ENCODE data around the gene CUBN.
"Not testable (repeated sequence)": the region's sequence is repeated elsewhere in the genome, so short reads cannot be mapped to it uniquely, and the experiment has no call there.

The CUBN gene

GRCh38 chr10:16853809-16854208 lies 275.8 kb downstream of the CUBN start:
- no peak for DNase-seq

- no peak for DNase-seq
Measured at GRCh38 chr10:16853201-16853600, 276.4 kb downstream of the CUBN start.

GRCh38 chr10:16852624-16853023 lies 277.0 kb downstream of the CUBN start:
- DNase-seq = no peak

DNA sequence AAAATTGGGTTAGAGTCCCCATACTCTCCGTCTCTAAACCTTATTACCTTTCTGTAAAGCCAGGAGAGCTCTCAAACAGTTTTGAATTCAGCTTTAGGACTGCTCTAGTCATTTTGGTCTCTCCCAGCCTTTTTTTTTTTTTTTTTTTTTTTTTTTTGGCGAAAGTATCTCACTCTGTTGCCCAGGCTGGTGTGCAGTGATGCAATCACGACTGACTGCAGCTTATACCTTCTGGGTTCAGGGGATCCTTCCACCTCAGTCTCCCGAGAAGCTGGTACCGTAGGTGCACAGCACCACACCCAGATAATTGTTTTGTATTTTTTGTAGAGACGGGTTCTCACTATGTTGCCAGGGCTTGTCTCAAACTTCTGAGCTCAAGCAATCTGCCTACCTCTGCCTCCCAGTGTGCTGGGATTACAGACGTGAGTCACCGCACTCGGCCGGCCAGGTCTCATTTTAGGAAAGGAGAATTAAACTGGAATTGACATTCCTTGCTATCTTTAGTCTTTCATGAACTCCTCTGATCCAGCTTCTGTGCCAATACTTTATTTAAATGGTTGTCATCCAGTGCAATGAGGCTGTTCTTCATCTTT lies 281.0 kb downstream of the CUBN start:
- DNase-seq = no peak

- no peak for DNase-seq
Measured at GRCh38 chr10:16847644-16848043, 282.0 kb downstream of the CUBN start.

GRCh38 chr10:16845248-16845647 lies 284.4 kb downstream of the CUBN start:
- DNase-seq = no peak

DNA sequence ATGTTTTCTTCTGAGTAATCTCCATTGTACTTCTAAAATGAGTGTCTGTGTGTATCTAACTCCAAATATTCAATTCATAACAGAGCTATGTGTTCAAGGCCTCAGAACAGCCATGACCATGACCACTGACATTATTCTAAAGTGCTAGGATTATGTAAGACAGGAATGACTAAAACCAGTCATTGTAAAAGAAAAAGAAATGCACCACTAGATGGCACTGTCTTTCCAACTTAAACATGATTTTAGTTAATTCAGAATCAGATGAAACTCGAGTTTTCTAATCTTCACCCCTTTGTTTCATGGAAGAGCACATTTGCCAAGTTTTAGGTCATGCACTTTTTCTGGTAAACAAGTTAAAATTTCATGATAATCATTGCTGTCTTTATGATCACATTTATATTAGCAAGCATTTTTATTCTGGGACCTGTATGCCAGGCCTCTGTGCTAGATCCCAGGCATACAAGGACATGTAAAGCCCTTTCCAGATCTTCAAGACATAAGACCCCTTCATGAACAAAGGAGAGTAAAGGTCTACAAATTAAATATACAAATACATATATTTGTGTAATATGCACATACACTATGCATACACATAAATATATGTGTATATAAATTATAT lies 286.2 kb downstream of the CUBN start:
- DNase-seq = peak; percentile 47

GRCh38 chr10:16835228-16835627 lies 294.4 kb downstream of the CUBN start:
- no peak for DNase-seq

GRCh38 chr10:16832351-16833080 lies 297.1 kb downstream of the CUBN start:
- no peak for DNase-seq

DNA sequence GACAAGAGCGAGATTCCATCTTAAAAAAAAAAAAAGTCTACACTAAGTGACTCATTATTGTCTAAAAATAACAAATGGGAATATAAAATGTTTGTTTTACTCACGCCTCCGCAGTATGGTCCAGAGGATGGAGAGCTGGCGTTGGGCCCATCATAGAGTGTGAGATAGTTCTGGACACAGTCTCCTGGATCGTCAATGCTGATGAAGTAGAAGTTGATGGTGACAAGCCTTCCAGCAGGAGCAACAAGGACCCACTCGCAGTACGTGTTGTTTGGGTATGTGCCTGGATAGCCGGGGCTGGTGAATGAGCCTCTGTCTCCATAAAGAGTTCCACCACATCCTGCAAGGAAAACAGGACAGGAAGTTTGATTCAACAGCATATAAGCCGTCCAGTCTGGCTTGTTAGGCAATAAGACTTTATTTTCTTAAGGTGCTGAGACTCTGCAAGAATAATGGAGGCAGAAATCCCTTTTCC lies 300.9 kb downstream of the CUBN start:
- DNase-seq = no peak

- peak; percentile 42 for DNase-seq
Measured at GRCh38 chr10:16828114-16828568, 301.5 kb downstream of the CUBN start.

DNA sequence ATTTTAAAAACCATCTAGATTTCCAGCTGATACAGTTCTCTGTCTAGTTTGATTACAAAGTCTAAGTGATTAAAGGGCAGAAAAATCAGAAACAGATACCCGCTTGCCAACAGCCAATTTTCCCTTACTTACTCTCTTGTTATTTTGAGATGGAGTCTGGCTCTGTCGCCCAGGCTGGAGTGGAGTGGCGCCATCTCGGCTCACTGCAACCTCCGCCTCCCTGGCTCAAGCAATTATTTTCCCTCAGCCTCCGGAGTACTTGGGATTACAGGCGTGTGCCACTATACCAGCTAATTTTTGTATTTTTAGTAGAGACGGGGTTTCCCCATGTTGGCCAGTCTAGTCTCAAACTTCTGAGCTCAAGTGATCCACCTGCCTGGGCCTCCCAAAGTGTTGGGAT lies 302.1 kb downstream of the CUBN start:
- DNase-seq = not testable (repeated sequence)

DNA sequence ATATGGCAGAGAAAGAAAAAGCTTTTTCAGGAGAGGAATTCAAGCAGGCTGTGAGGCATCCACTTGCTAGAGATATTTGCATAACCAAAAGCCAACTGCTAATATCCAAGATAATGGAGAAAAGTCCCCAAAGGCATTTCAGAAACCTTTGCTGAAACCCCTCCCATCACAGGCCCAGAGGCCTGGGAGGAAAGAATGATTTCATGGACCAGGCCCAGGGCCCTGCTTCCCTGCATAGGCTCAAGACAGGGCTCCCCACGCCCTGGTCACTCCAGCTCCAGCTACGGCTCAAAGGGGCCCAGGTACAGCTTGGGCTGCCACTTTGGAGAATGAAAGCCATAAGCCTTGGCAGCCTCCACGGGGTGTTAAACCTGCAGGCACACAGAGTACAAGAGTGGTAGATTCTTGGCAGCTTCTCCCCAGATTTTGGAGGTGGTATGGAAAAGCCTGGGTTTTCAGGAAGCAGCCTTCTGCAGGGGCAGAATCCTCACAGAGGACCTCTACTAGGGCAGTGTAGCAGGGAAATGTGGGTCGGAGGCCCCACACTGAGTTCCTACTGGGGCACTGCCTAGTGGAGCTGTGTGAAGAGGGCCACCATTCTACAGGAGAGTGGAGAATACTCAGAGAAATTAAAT lies 306.8 kb downstream of the CUBN start:
- no peak for DNase-seq

- no peak for DNase-seq
Measured at GRCh38 chr10:16822027-16822426, 307.6 kb downstream of the CUBN start.

DNA sequence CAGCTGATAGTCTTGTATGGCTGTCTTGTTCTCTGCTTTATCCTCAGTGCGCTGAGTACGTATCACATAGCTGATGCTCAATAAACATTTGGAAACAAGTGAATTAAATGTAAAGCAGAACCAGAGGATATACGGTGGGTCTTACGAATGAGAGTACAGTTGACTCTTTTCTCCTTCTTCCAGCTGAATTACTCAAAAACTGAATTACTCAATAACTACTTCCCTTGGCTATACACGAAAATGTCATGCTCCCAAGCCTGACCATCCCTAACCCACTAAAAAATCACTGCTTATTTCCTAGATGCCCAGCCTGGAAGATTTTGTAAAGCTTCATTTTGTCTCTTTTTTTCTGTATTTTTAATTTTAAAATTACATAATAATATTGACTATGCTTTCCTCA lies 309.2 kb downstream of the CUBN start:
- no peak for DNase-seq

GRCh38 chr10:16820018-16820417 lies 309.6 kb downstream of the CUBN start:
- DNase-seq = no peak

DNA sequence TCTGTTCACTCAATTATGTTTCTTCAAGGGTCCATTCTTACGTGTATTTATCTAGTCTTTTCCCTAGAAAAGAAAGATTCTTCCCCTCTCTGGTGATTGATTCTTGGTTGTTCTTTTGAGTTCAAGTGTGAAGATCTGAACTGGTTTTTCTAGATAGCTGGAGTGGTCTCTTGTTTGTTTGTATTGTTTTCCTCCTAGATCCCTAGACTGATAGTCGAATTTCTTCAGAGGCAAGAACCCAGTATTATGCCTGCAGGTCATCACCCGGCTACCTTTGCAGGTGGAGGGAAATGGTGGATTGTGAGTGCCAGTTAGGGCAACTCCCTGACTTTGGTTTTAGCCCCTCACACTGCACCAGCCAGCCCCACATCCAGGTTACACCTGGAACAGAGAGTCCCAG lies 310.2 kb downstream of the CUBN start:
- DNase-seq = no peak

DNA sequence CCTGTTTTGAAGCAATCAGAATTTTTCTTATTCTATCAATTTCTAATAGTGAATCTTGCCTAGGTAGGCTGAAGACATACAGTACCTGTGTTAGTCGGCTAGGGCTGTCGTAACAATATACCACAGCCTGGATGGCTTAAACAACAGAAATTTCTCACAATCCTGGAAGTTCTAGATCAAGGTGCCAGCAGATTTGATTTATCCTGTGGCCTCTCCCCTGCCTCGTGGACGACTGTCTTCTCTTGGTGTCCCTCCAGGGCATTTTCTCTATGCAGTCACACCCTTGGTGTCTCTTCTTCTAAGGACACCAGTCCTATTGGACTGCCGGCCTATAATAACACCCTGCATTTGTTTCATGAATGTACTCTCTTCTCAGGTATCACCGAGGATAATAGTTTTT lies 310.6 kb downstream of the CUBN start:
- no peak for DNase-seq

DNA sequence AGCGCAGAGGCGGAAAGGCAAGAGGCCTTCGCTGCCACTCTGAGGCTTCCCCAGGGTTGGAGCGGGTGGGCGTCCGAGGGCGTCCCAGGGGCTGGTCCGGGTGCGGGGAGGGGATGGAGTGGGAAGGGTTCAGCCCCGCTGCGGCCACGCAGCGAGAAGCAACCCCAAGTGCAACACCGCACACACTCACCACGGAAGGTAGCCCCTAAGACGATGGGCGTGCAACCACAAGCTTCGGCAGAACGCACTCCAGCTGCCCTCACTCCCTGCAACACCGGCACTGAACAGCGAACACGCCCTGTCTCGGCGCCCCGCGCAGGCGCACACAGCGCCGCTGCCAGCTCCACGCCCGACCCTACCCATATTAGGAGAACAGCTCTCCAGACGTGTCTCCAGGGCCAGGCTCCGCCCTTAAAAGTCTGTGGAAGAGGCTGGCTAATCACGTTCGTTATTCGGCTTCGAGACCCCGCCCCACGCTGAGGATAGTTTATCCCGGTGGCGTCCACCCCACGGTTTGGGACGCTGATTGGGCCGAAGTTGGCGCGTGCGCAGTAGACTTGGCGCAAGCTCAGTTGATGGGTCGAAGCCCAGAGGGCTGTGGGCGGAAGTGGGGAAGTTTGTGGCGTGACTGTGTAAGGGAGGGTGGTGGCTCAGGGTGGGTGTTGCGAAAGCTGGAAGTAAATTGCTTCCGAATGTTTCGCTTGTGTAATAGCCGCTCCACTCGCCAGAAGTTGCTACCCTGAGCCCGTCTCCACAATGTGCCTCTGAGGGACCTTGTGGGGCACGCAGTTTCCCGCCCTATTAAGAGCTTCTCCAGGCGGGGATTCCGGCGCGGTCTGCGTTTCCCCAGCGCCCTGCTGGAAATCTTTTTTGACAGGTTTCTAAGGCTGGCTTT lies 312.2 kb downstream of the CUBN start, which contains the start of gene RSU1:
RSU1 (minus strand) TSS at position 300 of the 895 bp plus-strand sequence. CDS start 343 bp downstream, outside the sequence.
- peak; percentile 99 for DNase-seq

- no peak for DNase-seq
Measured at GRCh38 chr10:16816830-16817124, 312.8 kb downstream of the CUBN start.

DNA sequence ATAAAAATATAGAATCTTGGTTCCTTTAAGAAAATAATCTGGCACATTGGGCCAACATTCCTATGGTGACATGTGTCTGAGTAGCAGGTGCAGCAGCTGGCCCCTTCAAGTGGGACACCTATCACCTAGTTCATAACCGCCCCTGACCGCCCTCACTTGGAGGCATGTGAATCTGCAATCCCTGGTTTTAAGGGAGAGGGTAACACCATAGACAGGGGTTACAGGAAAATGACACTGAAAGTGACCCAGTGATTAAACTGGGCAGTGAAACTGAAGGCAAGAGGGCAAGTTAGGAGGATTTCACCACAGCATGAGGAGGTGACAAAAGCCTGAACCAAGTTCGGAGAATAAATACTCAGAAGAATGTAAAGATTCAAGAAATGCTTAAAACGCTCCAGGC lies 313.4 kb downstream of the CUBN start:
- DNase-seq = no peak

- DNase-seq = no peak
Measured at GRCh38 chr10:16814012-16814411, 315.6 kb downstream of the CUBN start.

- DNase-seq = no peak
Measured at GRCh38 chr10:16812676-16813075, 316.9 kb downstream of the CUBN start.
